HEK293T (cell line): Measurements from ENCODE around the gene OPRL1.

Experiments
- CTCF ChIA-PET: fragments of 350-600 bp; formaldehyde crosslinking; extraction: SDS; loops from one replicate; lab custom pipeline; 2021; ENCODE audit warnings: antibody characterized with exemption, inconsistent platforms; lab: Yijun Ruan, JAX
- POLR2A ChIA-PET: fragments of 350-600 bp; formaldehyde crosslinking; extraction: SDS; loops from one replicate; lab custom pipeline; 2020; ENCODE audit warnings: antibody characterized with exemption, inconsistent platforms; lab: Yijun Ruan, JAX
- DNase-seq: peaks from one replicate; pipeline ENCODE4 v3.0.0; 2012; ENCODE audit warnings: mixed read lengths; ENCODE audit errors: extremely low spot score
- ARNT ChIP-seq: fragments of 450-650 bp; IDR thresholded peaks from 2 replicates; pipeline ENCODE4 v1.6.1; 2017; ENCODE audit warnings: mild to moderate bottlenecking
- BHLHE40 ChIP-seq: fragments of 450-650 bp; IDR thresholded peaks from 2 replicates; pipeline ENCODE4 v1.6.1; 2016; ENCODE audit warnings: mild to moderate bottlenecking, moderate library complexity, borderline replicate concordance
- CTBP1 ChIP-seq: fragments of 450-650 bp; IDR thresholded peaks from 2 replicates; pipeline ENCODE4 v1.6.1; 2016; ENCODE audit warnings: borderline replicate concordance
- ELF4 ChIP-seq: fragments of 450-650 bp; IDR thresholded peaks from 2 replicates; pipeline ENCODE4 v1.6.1; 2017; ENCODE audit warnings: antibody characterized with exemption
- FOXA1 ChIP-seq: fragments of 450-650 bp; IDR thresholded peaks from 2 replicates; pipeline ENCODE4 v1.6.1; 2016; ENCODE audit warnings: mild to moderate bottlenecking
- FOXK2 ChIP-seq: fragments of 450-650 bp; IDR thresholded peaks from 2 replicates; pipeline ENCODE4 v1.6.1; 2016; ENCODE audit warnings: mild to moderate bottlenecking
- FOXM1 ChIP-seq: fragments of 450-650 bp; IDR thresholded peaks from 2 replicates; pipeline ENCODE4 v1.6.1; 2017; ENCODE audit warnings: mild to moderate bottlenecking, borderline replicate concordance
- HDGF ChIP-seq: fragments of 450-650 bp; IDR thresholded peaks from 2 replicates; pipeline ENCODE4 v1.6.1; 2017; ENCODE audit warnings: antibody characterized with exemption, borderline replicate concordance
- L3MBTL2 ChIP-seq: fragments of 450-650 bp; conservative IDR thresholded peaks from 2 replicates; pipeline ENCODE4 v1.6.1; 2016; ENCODE audit warnings: mild to moderate bottlenecking
- LEF1 ChIP-seq: fragments of 450-650 bp; IDR thresholded peaks from 2 replicates; pipeline ENCODE4 v1.6.1; 2017; ENCODE audit warnings: mild to moderate bottlenecking, borderline replicate concordance
- NFRKB ChIP-seq: fragments of 450-650 bp; IDR thresholded peaks from 2 replicates; pipeline ENCODE4 v1.6.1; 2016; ENCODE audit warnings: mild to moderate bottlenecking, moderate library complexity
- PKNOX1 ChIP-seq: fragments of 450-650 bp; IDR thresholded peaks from 2 replicates; pipeline ENCODE4 v1.6.1; 2016
- SP1 ChIP-seq: fragments of 450-650 bp; IDR thresholded peaks from 2 replicates; pipeline ENCODE4 v1.6.1; 2017
- SUZ12 ChIP-seq: fragments of 450-650 bp; IDR thresholded peaks from 2 replicates; pipeline ENCODE4 v1.6.1; 2016; ENCODE audit warnings: mild to moderate bottlenecking
- TARDBP ChIP-seq: fragments of 450-650 bp; IDR thresholded peaks from 2 replicates; pipeline ENCODE4 v1.6.1; 2016
- ZNF384 ChIP-seq: fragments of 450-650 bp; IDR thresholded peaks from 2 replicates; pipeline ENCODE4 v1.6.1; 2016

Gene OPRL1

DNA sequence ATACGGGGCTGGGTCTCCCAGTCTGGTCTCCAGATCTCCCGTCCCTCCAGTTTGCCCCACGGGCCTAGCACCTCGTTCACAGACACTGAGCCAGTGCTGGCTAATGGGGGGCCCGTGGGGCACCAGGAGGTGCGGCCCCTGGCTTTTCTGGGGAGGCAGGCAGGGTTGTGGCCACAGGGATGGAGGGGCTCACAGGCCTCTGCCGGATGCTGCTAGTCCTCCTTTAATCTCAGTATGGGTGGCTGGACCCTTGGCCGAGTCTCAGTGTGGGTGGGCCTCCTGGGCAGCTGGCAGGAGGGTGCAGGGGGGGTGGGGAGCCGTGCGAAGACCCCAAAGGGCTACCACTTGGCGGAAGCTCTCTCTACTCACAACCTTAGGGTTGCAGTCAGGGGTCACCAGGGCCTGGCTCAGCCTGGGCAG is 28.8 kb upstream of the OPRL1 start:
- no peak for DNase-seq
- no peak for TF ChIP-seq L3MBTL2
- no peak for TF ChIP-seq BHLHE40
- no peak for TF ChIP-seq SP1
- no peak for TF ChIP-seq NFRKB
- TF ChIP-seq SUZ12 = no peak
- no peak for TF ChIP-seq ARNT
- TF ChIP-seq CTBP1 = no peak
- TF ChIP-seq FOXK2 = no peak
- no peak for TF ChIP-seq PKNOX1
- no peak for TF ChIP-seq LEF1
- no peak for TF ChIP-seq HDGF
- no peak for TF ChIP-seq FOXA1
- TF ChIP-seq ZNF384 = no peak
- no peak for TF ChIP-seq TARDBP
- no peak for TF ChIP-seq FOXM1
- TF ChIP-seq ELF4 = no peak
- CTCF ChIA-PET = interaction anchor here (0.9 kb wide), 1 partner anchor 9 kb away, joined by 3 read pairs; no protein-coding TSS in a partner anchor
- POLR2A ChIA-PET = interaction anchor here (1.3 kb wide), 1 partner anchor 12 kb away, joined by 8 read pairs; the partner anchor contains the start of gene TCEA2

DNA sequence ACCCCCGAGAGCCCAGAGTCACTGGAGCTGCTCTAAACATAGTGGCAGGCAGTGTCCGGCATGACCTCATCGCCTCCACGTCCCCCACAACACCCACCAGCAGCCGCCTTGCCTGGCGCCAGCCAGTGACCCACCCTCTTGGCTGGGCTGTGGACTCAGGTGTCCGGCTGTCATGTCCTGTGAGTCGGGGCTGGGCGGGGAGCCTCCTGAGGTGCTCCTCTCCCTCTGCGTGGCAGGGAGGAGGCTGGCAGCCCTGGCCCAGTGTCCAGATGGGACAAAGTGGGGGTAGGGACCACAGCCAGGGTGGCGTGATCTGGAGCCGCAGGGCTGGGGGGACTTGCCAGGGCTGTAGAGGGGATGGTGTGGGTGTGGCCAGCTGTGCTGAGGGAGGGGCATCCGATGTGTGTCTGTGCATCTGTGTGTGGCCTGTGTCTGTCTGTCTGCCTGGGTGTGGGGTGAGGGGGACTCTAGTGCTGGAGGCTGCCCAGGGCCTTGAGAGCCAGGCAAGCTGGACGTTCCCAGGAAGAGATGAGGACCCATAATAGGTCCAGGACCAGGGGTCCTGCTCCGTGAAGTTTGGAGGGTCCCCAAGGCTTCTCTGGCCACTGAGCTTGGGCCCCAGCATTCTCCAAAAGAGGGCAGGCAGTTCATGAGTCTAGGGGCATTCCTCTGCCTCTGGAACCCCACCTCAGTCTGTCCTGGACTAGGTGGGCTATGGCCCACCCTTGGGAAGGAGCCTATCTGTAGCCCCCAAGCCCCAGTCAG is 28.1 kb upstream of the OPRL1 start:
- TF ChIP-seq ZNF384 (no peak), ELF4 (no peak), L3MBTL2 (no peak), FOXK2 (no peak), TARDBP (no peak), CTBP1 (no peak), SUZ12 (no peak), FOXM1 (no peak), PKNOX1 (no peak), BHLHE40 (no peak), HDGF (no peak), LEF1 (no peak), ARNT (no peak), FOXA1 (no peak), NFRKB (no peak), SP1 (no peak)
- no peak for DNase-seq
- POLR2A ChIA-PET = interaction anchor here (2.4 to 2.9 kb wide), 2 partner anchors 11 to 13 kb away, joined by 12 to 26 read pairs; partner anchors contain the start of gene TCEA2
- CTCF ChIA-PET = interaction anchor here (0.9 to 1.4 kb wide), 2 partner anchors 8 to 13 kb away, joined by 3 read pairs; no protein-coding TSS in a partner anchor

GRCh38 chr20:64052326-64052722 is 27.6 kb upstream of the OPRL1 start:
- ChIA-PET CTCF (interaction anchor here (1.4 kb wide), 1 partner anchor 13 kb away, joined by 3 read pairs; no protein-coding TSS in a partner anchor), POLR2A (interaction anchor here (2.4 to 2.9 kb wide), 2 partner anchors 10 to 13 kb away, joined by 12 to 26 read pairs; partner anchors contain the start of gene TCEA2)
- no peak for DNase-seq
- TF ChIP-seq FOXK2 (no peak), ARNT (no peak), BHLHE40 (no peak), FOXA1 (no peak), NFRKB (no peak), ZNF384 (no peak), SUZ12 (no peak), HDGF (no peak), CTBP1 (no peak), L3MBTL2 (no peak), ELF4 (no peak), SP1 (no peak), PKNOX1 (no peak), LEF1 (no peak), TARDBP (no peak), FOXM1 (no peak)

DNA sequence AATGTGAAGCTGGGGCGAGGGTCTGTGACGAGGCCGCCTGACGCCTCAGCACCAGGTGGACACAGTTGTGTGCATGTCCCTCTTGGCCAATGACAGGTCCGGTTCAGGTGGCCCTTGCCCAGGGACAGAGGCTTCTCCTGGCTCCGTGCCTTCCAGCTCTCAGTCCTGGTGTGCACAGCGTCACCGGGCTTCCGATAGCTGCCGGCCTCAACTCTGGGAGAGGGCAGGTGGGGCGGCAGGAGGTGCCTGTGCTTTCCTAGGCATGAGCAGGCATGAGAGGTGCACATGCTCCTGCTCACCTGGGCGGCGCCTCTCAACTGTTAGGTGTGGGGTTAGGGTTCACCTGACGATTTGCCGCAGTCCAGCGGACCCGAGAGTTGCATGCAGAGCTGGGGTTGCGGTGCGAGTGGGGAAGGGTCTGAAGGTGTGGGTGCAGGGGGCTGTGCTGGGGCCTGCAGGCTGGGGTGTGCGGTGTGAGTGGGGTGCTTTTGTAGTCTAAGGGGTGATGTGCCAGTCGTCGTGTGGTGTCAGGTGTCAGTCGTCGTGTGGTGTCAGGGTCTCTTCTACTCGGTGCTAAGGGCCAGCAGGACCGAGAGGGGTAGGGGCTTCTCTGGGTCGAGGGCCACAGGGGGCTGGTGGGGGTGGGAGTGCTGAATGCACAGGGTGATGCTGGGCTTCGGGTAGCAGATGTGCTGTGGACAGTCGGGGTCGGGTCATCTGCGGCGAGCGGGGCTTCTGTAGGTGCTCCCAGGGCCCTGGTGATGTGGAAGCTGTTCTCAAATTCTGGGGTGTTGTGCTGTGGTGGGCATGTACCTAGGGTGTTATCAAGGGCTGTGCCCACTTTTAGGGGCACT is 26.7 kb upstream of the OPRL1 start:
- POLR2A ChIA-PET = interaction anchor here (0.5 to 2.9 kb wide), 5 partner anchors 9 to 32 kb away, joined by 3 to 26 read pairs (median 4); partner anchors contain the start of gene TCEA2
- TF ChIP-seq ZNF384 (no peak), HDGF (no peak), SP1 (no peak)
- CTCF ChIA-PET = no interaction called here
- DNase-seq = no peak
